Eye (tissue), 1 donor: ENCODE measurements around the gene HSPA12A.
"Not testable (repeated sequence)": the region's sequence is repeated elsewhere in the genome, so short reads cannot be mapped to it uniquely, and the experiment has no call there.

Experiments used
- DNase-seq: peaks from one replicate; pipeline ENCODE4 v3.0.0-alpha.2; 2015

The HSPA12A gene

GRCh38 chr10:116712519-116712918, 29.8 kb downstream of the HSPA12A start:
- DNase-seq = no peak

- DNase-seq = not testable (repeated sequence)
Observed at GRCh38 chr10:116711803-116712202, 30.6 kb downstream of the HSPA12A start.

- DNase-seq = peak; percentile 63
Observed at GRCh38 chr10:116710076-116710475, 32.3 kb downstream of the HSPA12A start.

GRCh38 chr10:116708877-116709276, 33.5 kb downstream of the HSPA12A start:
- DNase-seq = no peak

GRCh38 chr10:116708391-116708821, 34.0 kb downstream of the HSPA12A start:
- no peak for DNase-seq

GRCh38 chr10:116707981-116708380, 34.4 kb downstream of the HSPA12A start:
- no peak for DNase-seq

- no peak for DNase-seq
Observed at GRCh38 chr10:116706281-116706680, 36.1 kb downstream of the HSPA12A start.

- DNase-seq = no peak
Observed at GRCh38 chr10:116705498-116705897, 36.9 kb downstream of the HSPA12A start.

- no peak for DNase-seq
Observed at GRCh38 chr10:116704926-116705325, 37.4 kb downstream of the HSPA12A start.

GRCh38 chr10:116702165-116702564, 40.2 kb downstream of the HSPA12A start:
- DNase-seq = no peak

GRCh38 chr10:116699471-116700150, 42.8 kb downstream of the HSPA12A start:
- no peak for DNase-seq

GRCh38 chr10:116699049-116699448, 43.3 kb downstream of the HSPA12A start:
- peak; percentile 71 for DNase-seq

GRCh38 chr10:116698364-116698763, 44.0 kb downstream of the HSPA12A start:
- no peak for DNase-seq

GRCh38 chr10:116697816-116698215, 44.5 kb downstream of the HSPA12A start:
- no peak for DNase-seq

GRCh38 chr10:116696919-116697318, 45.4 kb downstream of the HSPA12A start:
- DNase-seq = no peak

GRCh38 chr10:116694927-116695268, 47.5 kb downstream of the HSPA12A start:
- no peak for DNase-seq

GRCh38 chr10:116694243-116694926, 48.0 kb downstream of the HSPA12A start:
- DNase-seq = no peak

- DNase-seq = no peak
Observed at GRCh38 chr10:116692225-116692624, 50.1 kb downstream of the HSPA12A start.

- DNase-seq = no peak
Observed at GRCh38 chr10:116691635-116692034, 50.7 kb downstream of the HSPA12A start.

GRCh38 chr10:116690356-116691322, 51.7 kb downstream of the HSPA12A start:
- peak; percentile 77 for DNase-seq

GRCh38 chr10:116689744-116690143, 52.6 kb downstream of the HSPA12A start:
- DNase-seq = no peak

GRCh38 chr10:116688741-116689495, 53.4 kb downstream of the HSPA12A start:
- DNase-seq = no peak
